IMR-90 (cell line): ENCODE results near the gene SLC10A6. TPM values are rescaled to one million over a fixed set of nuclear protein-coding genes. Genes with fewer than 3 reads are reported as not detected.

Experiments
- ATAC-seq: fragments of 200-7000 bp; cut with Tn5 transposase; 2 replicates; pipeline ENCODE4 v1.9.1; 2020; ENCODE audit warnings: low read depth, mild to moderate bottlenecking, moderate library complexity
- BruUV-seq: library from RNA; stranded (reverse); fragments of 400-500 nt; replicated peaks from 2 replicates; lab custom pipeline; 2021; lab: Mats Ljungman, UMichigan
- CTCF ChIA-PET: fragments of 300-600 bp; formaldehyde crosslinking; extraction: SDS; loops from one replicate; lab custom pipeline; 2021; ENCODE audit warnings: antibody characterized with exemption; lab: Yijun Ruan, JAX
- POLR2A ChIA-PET: fragments of 300-600 bp; sonication (Branson Sonifier 250); formaldehyde crosslinking; loops from one replicate; lab custom pipeline; 2022; ENCODE audit warnings: antibody characterized with exemption; ENCODE audit not compliant: unreplicated experiment; lab: Charles Lee
- DNase-seq: peaks from one replicate; pipeline ENCODE4 v3.0.0; 2013
- H2AFZ ChIP-seq: replicated peaks from 2 replicates; pipeline ENCODE3; 2013; ENCODE audit warnings: low read length, mild to moderate bottlenecking; ENCODE audit not compliant: poor library complexity
- H2AK5ac ChIP-seq: 2 replicates; pipeline ENCODE4 v1.6.1; 2013; ENCODE audit warnings: low read depth, low read length, inconsistent platforms
- H2AK9ac ChIP-seq: replicated peaks from 2 replicates; pipeline ENCODE3; 2013; ENCODE audit warnings: mild to moderate bottlenecking, low read depth, low read length, moderate library complexity; ENCODE audit not compliant: poor library complexity
- H2BK120ac ChIP-seq: 2 replicates; pipeline ENCODE4 v1.6.1; 2013; ENCODE audit warnings: low read depth, low read length, inconsistent platforms
- H2BK15ac ChIP-seq: 3 replicates; pipeline ENCODE4 v1.6.1; 2013; ENCODE audit warnings: low read depth, low read length, inconsistent platforms
- H2BK20ac ChIP-seq: 2 replicates; pipeline ENCODE4 v1.6.1; 2013; ENCODE audit warnings: low read depth, mild to moderate bottlenecking, inconsistent platforms, low read length, moderate library complexity
- H2BK5ac ChIP-seq: 2 replicates; pipeline ENCODE4 v1.6.1; 2013; ENCODE audit warnings: mild to moderate bottlenecking, low read depth, low read length, inconsistent platforms; ENCODE audit not compliant: poor library complexity, severe bottlenecking
- H3K14ac ChIP-seq: replicated peaks from 2 replicates; pipeline ENCODE4 v1.6.1; 2013; ENCODE audit warnings: low read depth, low read length, inconsistent platforms
- H3K18ac ChIP-seq: 2 replicates; pipeline ENCODE4 v1.6.1; 2013; ENCODE audit warnings: low read depth, low read length, control low read depth
- H3K23ac ChIP-seq: 2 replicates; pipeline ENCODE4 v1.6.1; 2013; ENCODE audit warnings: low read depth, low read length, inconsistent platforms
- H3K27ac ChIP-seq: 2 replicates; pipeline ENCODE4 v1.5.1; 2013; ENCODE audit warnings: mild to moderate bottlenecking, control low read depth, low read length; ENCODE audit not compliant: insufficient read depth
- H3K27me3 ChIP-seq: 2 replicates; pipeline ENCODE4 v1.6.1; 2013; ENCODE audit warnings: low read length; ENCODE audit not compliant: control insufficient read depth, insufficient read depth
- H3K36me3 ChIP-seq: 2 replicates; pipeline ENCODE4 v1.6.1; 2013; ENCODE audit warnings: low read length, mixed read lengths; ENCODE audit not compliant: control insufficient read depth, insufficient read depth
- H3K4ac ChIP-seq: 2 replicates; pipeline ENCODE4 v1.6.1; 2013; ENCODE audit warnings: low read depth, low read length, inconsistent platforms
- H3K4me1 ChIP-seq: 2 replicates; pipeline ENCODE4 v1.6.1; 2013; ENCODE audit warnings: low read length, mixed read lengths; ENCODE audit not compliant: control insufficient read depth, insufficient read depth
- H3K4me2 ChIP-seq: 2 replicates; pipeline ENCODE4 v1.6.1; 2013; ENCODE audit warnings: low read depth, mild to moderate bottlenecking, control low read depth, low read length, moderate library complexity
- H3K4me3 ChIP-seq: 2 replicates; pipeline ENCODE4 v1.5.1; 2013; ENCODE audit warnings: low read depth, mild to moderate bottlenecking, control low read depth, low read length, moderate library complexity; ENCODE audit not compliant: insufficient read depth
- H3K56ac ChIP-seq: 2 replicates; pipeline ENCODE4 v1.6.1; 2013; ENCODE audit warnings: low read length, inconsistent platforms; ENCODE audit not compliant: insufficient read depth; ENCODE audit errors: extremely low read depth
- H3K79me1 ChIP-seq, 2 experiments: 2 replicates each; pipeline ENCODE4 v1.6.1; 2013; ENCODE audit warnings: low read length in 2 of 2, inconsistent platforms in 1 of 2, low read depth in 1 of 2
- H3K9ac ChIP-seq: 2 replicates; pipeline ENCODE4 v1.6.1; 2013; ENCODE audit warnings: low read depth, low read length, control low read depth
- H3K9me1 ChIP-seq: 2 replicates; pipeline ENCODE4 v1.6.1; 2013; ENCODE audit warnings: low read length, inconsistent platforms; ENCODE audit not compliant: insufficient read depth
- H3K9me3 ChIP-seq: 2 replicates; pipeline ENCODE4 v1.6.1; 2013; ENCODE audit warnings: low read length; ENCODE audit not compliant: control insufficient read depth, insufficient read depth
- H4K20me1 ChIP-seq: 2 replicates; pipeline ENCODE4 v1.6.1; 2013; ENCODE audit warnings: low read length, inconsistent platforms; ENCODE audit not compliant: insufficient read depth
- H4K5ac ChIP-seq: 2 replicates; pipeline ENCODE4 v1.6.1; 2013; ENCODE audit warnings: mild to moderate bottlenecking, low read depth, low read length, control low read depth
- H4K8ac ChIP-seq, 2 experiments: 2 replicates each; pipeline ENCODE4 v1.6.1; 2013; ENCODE audit warnings: low read depth in 2 of 2, low read length in 2 of 2, control low read depth in 1 of 2, inconsistent platforms in 1 of 2
- H4K91ac ChIP-seq: 2 replicates; pipeline ENCODE4 v1.6.1; 2013; ENCODE audit warnings: low read depth, low read length, inconsistent platforms; ENCODE audit not compliant: insufficient read depth
- MXI1 ChIP-seq: IDR thresholded peaks from 2 replicates; pipeline ENCODE4 v1.6.1; 2012; ENCODE audit warnings: low read depth, mild to moderate bottlenecking, low read length, moderate library complexity, borderline replicate concordance
- WGBS, 2 experiments: methylation state at CpG; one replicate each; pipeline versions ENCODE4 v1.1.5 to v1.1.7; 2013; ENCODE audit warnings: missing lambda C conversion rate in 2 of 2; ENCODE audit not compliant: insufficient read length in 1 of 2; ENCODE audit errors: extremely low coverage in 2 of 2; 5-methylcytosine and 5-hydroxymethylcytosine counted together
- dilution Hi-C: fragments of 300-500 bp; cut with HindIII; formaldehyde crosslinking; loops from one replicate; pipeline ENCODE4 v1.14.3; 2018; ENCODE audit warnings: low sequenced_read_pairs; ENCODE audit not compliant: unreplicated experiment
- in situ Hi-C: fragments of 300-500 bp; cut with MboI; formaldehyde crosslinking; loops from 3 replicates; pipeline ENCODE4 v1.14.3; 2019; ENCODE audit warnings: low sequenced_read_pairs, inconsistent platforms, mixed read lengths
- intact Hi-C: fragments of 100-400 bp; cut with micrococcal nuclease; formaldehyde crosslinking; loops from 2 replicates; pipeline ENCODE4 v1.10.0; 2022
- polyA plus RNA-seq, 3 experiments: library from polyadenylated mRNA; depleted of rRNA; stranded (reverse); fragments of >200 nt; gene quantifications; 2 replicates each; pipeline ENCODE4 v1.2.3, GENCODE V29; 2012; ENCODE audit warnings: low replicate concordance in 1 of 3
- total RNA-seq: library from RNA; depleted of rRNA; stranded (reverse); fragments of >200 nt; gene quantifications from 2 replicates; pipeline ENCODE4 v1.2.3, GENCODE V29; 2012

SLC10A6 gene
- total and polyA plus RNA-seq, 2 of the 4 experiments (the other 2 are of a cell fraction), result not detected

- Histone ChIP-seq H3K14ac (no peak overlapping the region; the same call in 1 of the 2 replicates), H3K9ac (no peak overlapping the region), H4K8ac (peak overlapping the region in 1 of 2 experiments; percentile 71; a peak in 2 of 4 replicates), H2AFZ (no peak overlapping the region), H3K36me3 (peaks cover 12% of the 10 kb centered on the region), H3K4me2 (no peak overlapping the region), H3K4ac (peak overlapping the region; percentile 62; the same call in 1 of the 2 replicates), H3K27ac (no peak overlapping the region), H4K5ac (no peak overlapping the region), H3K9me1 (no peaks in the 10 kb centered on the region), H4K20me1 (no peaks in the 10 kb centered on the region), H3K79me1 (no peaks in the 10 kb centered on the region), H2AK5ac (peak overlapping the region; percentile 83; the same call in 1 of the 2 replicates), H4K91ac (no peak overlapping the region), H2AK9ac (no peak overlapping the region), H2BK5ac (peak overlapping the region; percentile 40), H3K9me3 (peaks cover 9% of the 10 kb centered on the region), H2BK120ac (peak overlapping the region; percentile 75), H3K27me3 (no peaks in the 10 kb centered on the region), H3K18ac (no peak overlapping the region), H3K56ac (0 out of 2 replicates have a peak overlapping the region, but pooled peaks have one; percentile 10), H3K4me1 (peaks cover 4% of the 10 kb centered on the region), H3K23ac (peak overlapping the region; percentile 48; the same call in 1 of the 2 replicates), H2BK20ac (peak overlapping the region; percentile 86; the same call in 1 of the 2 replicates), H2BK15ac (peak overlapping the region; percentile 55; the same call in 1 of the 3 replicates), H3K4me3 (no peak overlapping the region)
- dilution Hi-C loops, result no loop called here
- ChIA-PET CTCF (interaction anchor here (0.6 to 1.1 kb wide), 2 partner anchors 319 to 627 kb away, joined by 3 to 5 read pairs; no protein-coding TSS in a partner anchor), POLR2A (interaction anchor here (0.7 kb wide), 1 partner anchor 54 kb away, joined by 5 read pairs; no protein-coding TSS in a partner anchor)
- 67% methylated on average over 1 of the region's 2 CpGs; no CpG with 5 or more reads in 1 of the 2 experiments for WGBS, 2 experiments
- no TSS peak for BruUV-seq
- ATAC-seq, result no peak
- intact Hi-C loops, result no loop called here
- TF ChIP-seq MXI1, result no peak
- DNase-seq, result peak; percentile 58
- in situ Hi-C loops, result no loop called here
Measured at GRCh38 chr4:86818211-86818610, 31.0 kb downstream of the SLC10A6 start.
